GM12865 (cell line): ENCODE measurements around the gene TAF4B.

Source experiments
- DNase-seq: peaks from one replicate; pipeline ENCODE4 v3.0.0; 2010; ENCODE audit warnings: low read depth
- H3K4me3 ChIP-seq: 2 replicates; pipeline ENCODE4 v1.5.1; 2011; ENCODE audit warnings: mild to moderate bottlenecking, low read depth, low read length, control low read depth
- TF ChIP-seq, protein P1 (sequence below): IDR thresholded peaks from 2 replicates; pipeline ENCODE4 v1.5.1; 2011; ENCODE audit warnings: low read length, control low read depth, low read depth, inconsistent platforms; ENCODE audit not compliant: insufficient read depth; ENCODE audit errors: missing control alignments

The TAF4B gene

DNA sequence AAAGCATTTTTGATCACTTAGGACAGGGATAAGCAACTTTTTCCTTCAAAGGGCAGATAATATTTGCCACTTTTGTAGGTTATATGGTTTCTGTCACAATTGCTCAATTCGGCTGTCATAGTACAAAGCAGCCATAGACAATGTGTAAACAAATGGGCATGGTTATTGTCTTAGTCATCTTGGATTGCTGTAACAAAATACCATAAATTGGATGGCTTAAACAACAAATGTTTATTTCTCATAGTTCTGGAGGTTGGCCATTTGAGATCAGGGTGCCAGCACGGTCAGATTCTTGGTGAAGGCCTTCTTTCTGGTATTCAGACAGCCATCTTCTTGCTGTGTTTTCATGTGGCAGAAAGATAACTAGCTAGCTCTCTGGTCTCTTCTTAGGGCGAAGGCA is 91.2 kb downstream of the TAF4B start:
- TF ChIP-seq, protein P1, sequence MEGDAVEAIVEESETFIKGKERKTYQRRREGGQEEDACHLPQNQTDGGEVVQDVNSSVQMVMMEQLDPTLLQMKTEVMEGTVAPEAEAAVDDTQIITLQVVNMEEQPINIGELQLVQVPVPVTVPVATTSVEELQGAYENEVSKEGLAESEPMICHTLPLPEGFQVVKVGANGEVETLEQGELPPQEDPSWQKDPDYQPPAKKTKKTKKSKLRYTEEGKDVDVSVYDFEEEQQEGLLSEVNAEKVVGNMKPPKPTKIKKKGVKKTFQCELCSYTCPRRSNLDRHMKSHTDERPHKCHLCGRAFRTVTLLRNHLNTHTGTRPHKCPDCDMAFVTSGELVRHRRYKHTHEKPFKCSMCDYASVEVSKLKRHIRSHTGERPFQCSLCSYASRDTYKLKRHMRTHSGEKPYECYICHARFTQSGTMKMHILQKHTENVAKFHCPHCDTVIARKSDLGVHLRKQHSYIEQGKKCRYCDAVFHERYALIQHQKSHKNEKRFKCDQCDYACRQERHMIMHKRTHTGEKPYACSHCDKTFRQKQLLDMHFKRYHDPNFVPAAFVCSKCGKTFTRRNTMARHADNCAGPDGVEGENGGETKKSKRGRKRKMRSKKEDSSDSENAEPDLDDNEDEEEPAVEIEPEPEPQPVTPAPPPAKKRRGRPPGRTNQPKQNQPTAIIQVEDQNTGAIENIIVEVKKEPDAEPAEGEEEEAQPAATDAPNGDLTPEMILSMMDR = no peak
- H3K4me3 ChIP-seq = no peak overlapping the region
- no peak for DNase-seq

DNA sequence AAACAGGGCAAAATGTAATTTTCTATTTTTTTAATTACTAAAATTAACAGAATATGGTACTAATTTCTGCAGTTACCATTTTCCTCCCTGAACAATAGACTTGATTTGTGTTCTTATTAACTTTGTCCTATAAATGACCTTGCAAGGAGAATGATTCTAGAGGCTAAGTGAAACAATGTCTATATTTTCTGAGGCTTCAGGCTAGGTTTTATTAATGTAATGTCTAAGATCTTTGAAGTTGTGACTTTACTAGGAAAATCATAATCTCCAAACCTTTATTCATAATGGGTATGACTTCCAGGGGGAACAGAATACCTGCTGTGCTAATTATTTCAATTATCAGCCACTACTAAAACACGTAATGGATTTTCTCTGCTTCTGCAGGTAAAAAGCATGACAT is 94.4 kb downstream of the TAF4B start:
- TF ChIP-seq, protein P1 = no peak
- H3K4me3 ChIP-seq = no peak overlapping the region
- DNase-seq = no peak

DNA sequence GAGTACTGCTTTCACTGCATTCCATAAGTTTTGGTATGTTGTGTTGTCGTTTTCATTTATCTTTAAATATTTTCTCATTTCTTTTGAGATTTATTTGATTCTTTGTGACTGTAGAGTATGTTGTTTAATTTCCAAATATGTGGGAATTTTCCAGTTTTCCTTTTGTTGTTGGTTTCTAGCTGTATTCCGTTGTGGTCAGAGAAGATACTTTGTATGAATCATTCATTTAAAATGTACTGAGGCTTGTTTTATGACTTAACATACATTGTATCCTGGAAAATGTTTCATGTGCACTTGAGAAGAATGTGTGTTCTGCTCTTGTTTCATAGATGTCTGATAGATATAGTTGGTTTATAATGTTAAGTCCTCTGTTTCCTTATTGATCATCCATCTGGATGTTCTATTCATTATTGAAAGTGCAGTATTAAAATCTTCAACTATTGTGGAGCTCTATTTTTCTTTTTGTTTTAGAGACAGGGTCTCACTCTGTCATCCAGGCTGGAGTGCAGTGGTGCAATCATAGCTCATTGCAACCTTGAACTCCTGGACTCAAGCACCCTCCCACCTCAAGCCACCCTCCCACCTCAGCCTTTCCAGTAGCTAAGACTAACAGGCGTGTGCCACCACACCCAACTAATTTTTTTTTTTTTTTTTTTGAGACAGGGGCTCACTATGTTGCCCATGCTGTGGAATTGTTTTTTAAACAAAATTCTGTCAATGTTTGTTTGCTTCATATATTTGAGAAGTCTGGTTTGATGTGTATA is 96.8 kb downstream of the TAF4B start:
- H3K4me3 ChIP-seq = no peak overlapping the region
- DNase-seq = no peak
- TF ChIP-seq, protein P1 = no peak

DNA sequence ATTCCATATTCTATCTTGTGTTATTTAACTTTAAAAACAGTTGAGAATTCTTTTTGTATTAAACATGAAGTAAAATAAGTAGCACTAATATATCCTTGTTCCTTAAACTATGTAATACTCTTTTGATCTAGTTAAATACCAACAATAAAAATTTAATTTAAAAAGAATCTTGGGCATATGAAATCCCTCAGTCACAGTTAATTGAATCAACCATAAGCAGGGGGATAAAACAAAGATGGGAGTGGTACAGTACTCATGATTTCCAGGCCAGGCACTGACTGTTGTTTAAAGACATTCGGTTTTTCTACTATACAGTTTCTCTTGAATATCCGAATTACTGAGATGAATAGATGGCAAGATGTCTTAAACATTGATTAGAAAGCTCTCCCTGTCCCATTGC is 99.5 kb downstream of the TAF4B start:
- no peak overlapping the region for H3K4me3 ChIP-seq
- TF ChIP-seq, protein P1 = no peak
- no peak for DNase-seq

DNA sequence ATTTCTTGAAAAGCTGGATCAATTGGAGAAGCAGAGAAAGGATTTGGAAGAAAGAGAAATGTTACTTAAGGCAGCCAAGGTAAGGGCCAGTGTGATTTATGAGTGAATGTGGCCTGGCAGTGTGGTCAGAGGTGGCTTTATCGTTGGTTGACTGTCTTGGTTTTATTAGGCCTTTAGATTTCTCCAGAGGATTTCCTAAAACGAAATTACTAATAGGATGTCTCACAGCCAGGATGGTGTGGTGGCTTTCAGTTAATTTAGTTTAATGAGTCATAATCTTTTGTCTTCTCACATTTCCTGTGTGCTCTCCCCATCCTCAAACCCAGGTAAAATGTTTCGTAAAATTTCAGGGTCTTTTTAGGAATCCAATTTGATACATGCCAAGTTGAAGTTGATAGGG is 100.8 kb downstream of the TAF4B start:
- no peak for DNase-seq
- no peak overlapping the region for H3K4me3 ChIP-seq
- TF ChIP-seq, protein P1 = no peak

GRCh38 chr18:26332991-26333390 is 106.7 kb downstream of the TAF4B start:
- no peak overlapping the region for H3K4me3 ChIP-seq
- TF ChIP-seq, protein P1 = no peak

GRCh38 chr18:26335156-26335555 is 108.9 kb downstream of the TAF4B start:
- TF ChIP-seq, protein P1 = no peak
- H3K4me3 ChIP-seq = no peak overlapping the region
- no peak for DNase-seq

More at GRCh38 chr18:26332991-26333390, 106.7 kb downstream of the TAF4B start:
- DNase-seq = no peak
